ENCODE data around the gene CASKIN2.
"Not testable (repeated sequence)": the region's sequence is repeated elsewhere in the genome, so short reads cannot be mapped to it uniquely, and the experiment has no call there.

Gene CASKIN2

GRCh38 chr17:75524269-75524969, 9.1 kb upstream of the CASKIN2 start:
- no peak overlapping the region; the same call in 1 of the 2 replicates for H3K4me3 ChIP-seq (ENCODE audit: low read depth, low read length)
- ChIA-PET CTCF (interaction anchor here (1.0 to 1.4 kb wide), 7 partner anchors 8 to 225 kb away, joined by 3 to 5 read pairs (median 4); partner anchors contain the start of genes SMIM5 and TSEN54), POLR2A (no interaction called here)
- no peak for TF ChIP-seq CTCF (IDR thresholded peaks at IDR 0.05; ENCODE audit: insufficient read depth, low read length, missing control alignments)
- DNase-seq (ENCODE audit: low read depth, low spot score) = no peak

GRCh38 chr17:75523647-75524046, 8.3 kb upstream of the CASKIN2 start:
- ChIA-PET CTCF (interaction anchor here (1.1 to 1.4 kb wide), 3 partner anchors 42 to 109 kb away, joined by 3 to 5 read pairs (median 4); partner anchors contain the start of gene SMIM5), POLR2A (no interaction called here)
- TF ChIP-seq CTCF (IDR thresholded peaks at IDR 0.05; ENCODE audit: insufficient read depth, low read length, missing control alignments) = no peak
- no peak for DNase-seq (ENCODE audit: low read depth, low spot score)
- no peak overlapping the region for H3K4me3 ChIP-seq (ENCODE audit: low read depth, low read length)

GRCh38 chr17:75521951-75522727, 6.8 kb upstream of the CASKIN2 start:
- ChIA-PET CTCF (interaction anchor here (1.3 to 1.9 kb wide), 2 partner anchors 226 to 232 kb away, joined by 4 to 7 read pairs; no protein-coding TSS in a partner anchor), POLR2A (no interaction called here)
- no peak overlapping the region for H3K4me3 ChIP-seq (ENCODE audit: low read depth, low read length)
- DNase-seq (ENCODE audit: low read depth, low spot score) = no peak
- TF ChIP-seq CTCF (IDR thresholded peaks at IDR 0.05; ENCODE audit: insufficient read depth, low read length, missing control alignments) = no peak

GRCh38 chr17:75521290-75521689, 6.0 kb upstream of the CASKIN2 start:
- no peak overlapping the region for H3K4me3 ChIP-seq (ENCODE audit: low read depth, low read length)
- DNase-seq (ENCODE audit: low read depth, low spot score) = no peak
- no peak for TF ChIP-seq CTCF (IDR thresholded peaks at IDR 0.05; ENCODE audit: insufficient read depth, low read length, missing control alignments)
- POLR2A ChIA-PET = no interaction called here
- CTCF ChIA-PET = interaction anchor here (0.6 to 1.9 kb wide), 2 partner anchors 34 to 227 kb away, joined by 5 to 7 read pairs; no protein-coding TSS in a partner anchor

GRCh38 chr17:75520413-75520812, 5.1 kb upstream of the CASKIN2 start:
- not testable (repeated sequence) for H3K4me3 ChIP-seq (ENCODE audit: low read depth, low read length); DNase-seq (ENCODE audit: low read depth, low spot score)
- ChIA-PET POLR2A (interaction anchor here (0.7 kb wide), 1 partner anchor 12 kb away, joined by 3 read pairs; no protein-coding TSS in a partner anchor), CTCF (interaction anchor here (0.6 to 1.9 kb wide), 4 partner anchors 34 to 227 kb away, joined by 4 to 7 read pairs (median 6); partner anchors contain the start of genes SMIM5 and TMEM94)

GRCh38 chr17:75518983-75519537, 3.7 kb upstream of the CASKIN2 start:
- H3K4me3 ChIP-seq (ENCODE audit: low read depth, low read length) = no peak overlapping the region
- no peak for DNase-seq (ENCODE audit: low read depth, low spot score)
- ChIA-PET CTCF (interaction anchor here (0.9 to 3.1 kb wide), 7 partner anchors 11 to 231 kb away, joined by 3 to 57 read pairs (median 4); partner anchors contain the start of genes MYO15B, SMIM5 and TMEM94), POLR2A (no interaction called here)
- TF ChIP-seq CTCF (IDR thresholded peaks at IDR 0.05; ENCODE audit: insufficient read depth, low read length, missing control alignments) = no peak
